BE2C (cell line): ENCODE data around the gene HS1BP3.

Experiments used
- DNase-seq: peaks from one replicate; pipeline ENCODE4 v3.0.0-alpha.2; 2020
- H3K27me3 ChIP-seq: fragments of 250-450 bp; sonication (Bioruptor Pico); 2 replicates; pipeline ENCODE4 v1.5.1; 2020; ENCODE audit warnings: mild to moderate bottlenecking
- H3K36me3 ChIP-seq: fragments of 250-450 bp; sonication (Bioruptor Pico); 2 replicates; pipeline ENCODE4 v1.5.1; 2020; ENCODE audit warnings: mild to moderate bottlenecking
- H3K4me1 ChIP-seq: fragments of 250-450 bp; sonication (Bioruptor Pico); 2 replicates; pipeline ENCODE4 v1.5.1; 2020
- H3K4me3 ChIP-seq: 2 replicates; pipeline ENCODE4 v1.5.1; 2011; ENCODE audit warnings: low read depth, low read length
- H3K9me3 ChIP-seq: fragments of 250-450 bp; sonication (Bioruptor Pico); 2 replicates; pipeline ENCODE4 v1.5.1; 2020
- CTCF ChIP-seq: IDR thresholded peaks from 2 replicates; pipeline ENCODE4 v1.5.1; 2012; ENCODE audit warnings: mild to moderate bottlenecking, low read depth, low read length

Gene HS1BP3

GRCh38 chr2:20647211-20647610 is 3.7 kb downstream of the HS1BP3 start:
- Histone ChIP-seq H3K27me3 (no peaks in the 10 kb centered on the region), H3K36me3 (no peaks in the 10 kb centered on the region), H3K9me3 (no peaks in the 10 kb centered on the region), H3K4me1 (peaks cover 13% of the 10 kb centered on the region), H3K4me3 (no peak overlapping the region)
- no peak for DNase-seq
- TF ChIP-seq CTCF: no peak

- Histone ChIP-seq H3K4me1 (peaks cover 21% of the 10 kb centered on the region), H3K4me3 (no peak overlapping the region), H3K27me3 (no peaks in the 10 kb centered on the region), H3K9me3 (no peaks in the 10 kb centered on the region), H3K36me3 (no peaks in the 10 kb centered on the region)
- TF ChIP-seq CTCF: no peak
- DNase-seq: no peak
These were observed 4.5 kb downstream of the HS1BP3 start for GRCh38 chr2:20646446-20646845.

- Histone ChIP-seq H3K9me3 (no peaks in the 10 kb centered on the region), H3K36me3 (no peaks in the 10 kb centered on the region), H3K27me3 (no peaks in the 10 kb centered on the region), H3K4me1 (peaks cover 26% of the 10 kb centered on the region), H3K4me3 (no peak overlapping the region)
- DNase-seq: no peak
- no peak for TF ChIP-seq CTCF
These were observed 5.1 kb downstream of the HS1BP3 start for GRCh38 chr2:20645761-20646160.

- no peak overlapping the region for H3K4me3 ChIP-seq
- no peak for TF ChIP-seq CTCF
- H3K9me3 ChIP-seq: no peaks in the 10 kb centered on the region
These were observed 5.6 kb downstream of the HS1BP3 start for GRCh38 chr2:20645301-20645701.

GRCh38 chr2:20643826-20644225 is 7.1 kb downstream of the HS1BP3 start:
- Histone ChIP-seq H3K36me3 (no peaks in the 10 kb centered on the region), H3K27me3 (no peaks in the 10 kb centered on the region), H3K4me3 (no peak overlapping the region), H3K4me1 (peaks cover 26% of the 10 kb centered on the region), H3K9me3 (no peaks in the 10 kb centered on the region)
- no peak for DNase-seq
- TF ChIP-seq CTCF: no peak

More at GRCh38 chr2:20645301-20645701, 5.6 kb downstream of the HS1BP3 start:
- no peak for DNase-seq
- H3K27me3 ChIP-seq: no peaks in the 10 kb centered on the region
- no peaks in the 10 kb centered on the region for H3K36me3 ChIP-seq
- H3K4me1 ChIP-seq: peaks cover 26% of the 10 kb centered on the region

- no peak for DNase-seq
- H3K9me3 ChIP-seq: no peaks in the 10 kb centered on the region
- TF ChIP-seq CTCF: no peak
- peaks cover 23% of the 10 kb centered on the region for H3K4me1 ChIP-seq
- no peaks in the 10 kb centered on the region for H3K27me3 ChIP-seq
- H3K4me3 ChIP-seq: no peak overlapping the region
- no peaks in the 10 kb centered on the region for H3K36me3 ChIP-seq
These were observed 7.8 kb downstream of the HS1BP3 start for GRCh38 chr2:20643060-20643459.
